ENCODE data around the gene KCNG1.

KCNG1 gene

DNA sequence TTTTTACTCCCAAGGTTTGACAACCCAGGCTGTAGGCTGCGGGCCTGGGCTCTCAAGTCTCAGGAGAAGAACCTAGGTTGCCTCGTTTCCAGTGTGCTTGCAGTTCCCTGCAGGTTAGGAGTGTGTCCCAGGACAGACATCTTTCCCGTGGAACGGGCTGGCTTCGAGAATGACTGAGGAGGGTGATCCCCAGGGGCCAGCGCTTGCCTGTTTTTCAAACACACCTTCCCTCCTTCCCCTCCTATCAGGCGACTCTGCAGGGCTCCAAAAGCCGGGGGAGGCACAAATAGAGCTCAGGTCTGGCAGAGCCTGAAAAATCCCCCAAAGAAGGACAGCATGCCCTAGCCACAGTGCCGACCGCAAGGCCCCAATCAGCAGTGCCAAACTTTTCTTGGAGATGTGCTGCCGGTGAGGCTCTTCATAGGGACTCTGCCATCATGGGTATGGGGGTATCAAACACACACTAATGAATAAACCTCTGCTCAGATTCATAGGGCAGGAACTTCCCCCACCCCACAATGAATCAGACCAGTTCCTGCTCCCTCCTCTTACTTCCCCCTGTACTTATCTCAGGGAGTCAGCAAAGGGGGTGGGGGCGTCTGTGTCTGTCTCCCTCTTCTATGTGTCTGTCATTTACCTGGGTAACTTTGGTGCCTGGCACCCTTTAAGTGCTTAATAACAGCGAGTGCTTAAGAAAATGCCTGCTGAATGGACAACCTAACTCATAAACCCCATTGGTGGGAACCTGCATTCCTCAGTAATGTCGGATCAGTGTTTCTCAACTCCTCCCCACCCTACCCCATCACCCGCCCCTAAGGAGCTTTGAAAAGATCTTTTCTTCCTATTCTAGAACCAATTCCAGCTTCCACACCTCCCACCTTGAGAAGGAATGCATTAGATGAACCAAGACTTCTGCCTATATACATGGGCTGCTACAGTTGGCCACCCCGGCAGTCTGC, 1.6 kb downstream of the KCNG1 start:
- TF ChIP-seq, protein P1, sequence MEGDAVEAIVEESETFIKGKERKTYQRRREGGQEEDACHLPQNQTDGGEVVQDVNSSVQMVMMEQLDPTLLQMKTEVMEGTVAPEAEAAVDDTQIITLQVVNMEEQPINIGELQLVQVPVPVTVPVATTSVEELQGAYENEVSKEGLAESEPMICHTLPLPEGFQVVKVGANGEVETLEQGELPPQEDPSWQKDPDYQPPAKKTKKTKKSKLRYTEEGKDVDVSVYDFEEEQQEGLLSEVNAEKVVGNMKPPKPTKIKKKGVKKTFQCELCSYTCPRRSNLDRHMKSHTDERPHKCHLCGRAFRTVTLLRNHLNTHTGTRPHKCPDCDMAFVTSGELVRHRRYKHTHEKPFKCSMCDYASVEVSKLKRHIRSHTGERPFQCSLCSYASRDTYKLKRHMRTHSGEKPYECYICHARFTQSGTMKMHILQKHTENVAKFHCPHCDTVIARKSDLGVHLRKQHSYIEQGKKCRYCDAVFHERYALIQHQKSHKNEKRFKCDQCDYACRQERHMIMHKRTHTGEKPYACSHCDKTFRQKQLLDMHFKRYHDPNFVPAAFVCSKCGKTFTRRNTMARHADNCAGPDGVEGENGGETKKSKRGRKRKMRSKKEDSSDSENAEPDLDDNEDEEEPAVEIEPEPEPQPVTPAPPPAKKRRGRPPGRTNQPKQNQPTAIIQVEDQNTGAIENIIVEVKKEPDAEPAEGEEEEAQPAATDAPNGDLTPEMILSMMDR (conservative IDR thresholded peaks at IDR 0.05; ENCODE audit: low read length): no peak
- no peak for TF ChIP-seq EZH2phosphoT487 (IDR thresholded peaks at IDR 0.05; ENCODE audit: borderline replicate concordance)
- Histone ChIP-seq H4K20me1 (ENCODE audit: insufficient read depth, low read length, poor library complexity, severe bottlenecking) (no peaks in the 10 kb centered on the region), H3K9me3 (ENCODE audit: insufficient read depth, low read depth, low read length) (no peaks in the 10 kb centered on the region), H3K9ac (ENCODE audit: low read depth, low read length, poor library complexity, severe bottlenecking) (no peak overlapping the region), H3K4me2 (ENCODE audit: low read depth, low read length, poor library complexity, severe bottlenecking) (no peak overlapping the region), H3K27me3 (ENCODE audit: insufficient read depth, low read length, poor library complexity, severe bottlenecking) (no peaks in the 10 kb centered on the region), H3F3A (ENCODE audit: low read depth) (no peaks in the 10 kb centered on the region), H3K4me1 (ENCODE audit: insufficient read depth, low read length, poor library complexity, severe bottlenecking) (no peaks in the 10 kb centered on the region), H3K36me3 (ENCODE audit: insufficient read depth, low read length) (no peaks in the 10 kb centered on the region), H3K4me3 (ENCODE audit: low read length, poor library complexity, severe bottlenecking) (no peak overlapping the region), H2AFZ (ENCODE audit: low read length) (no peak overlapping the region), H3K9me2 (replicated peaks; ENCODE audit: low read depth, low read length) (no peaks in the 10 kb centered on the region), H3K79me2 (ENCODE audit: insufficient read depth, low read length) (no peaks in the 10 kb centered on the region)

DNA sequence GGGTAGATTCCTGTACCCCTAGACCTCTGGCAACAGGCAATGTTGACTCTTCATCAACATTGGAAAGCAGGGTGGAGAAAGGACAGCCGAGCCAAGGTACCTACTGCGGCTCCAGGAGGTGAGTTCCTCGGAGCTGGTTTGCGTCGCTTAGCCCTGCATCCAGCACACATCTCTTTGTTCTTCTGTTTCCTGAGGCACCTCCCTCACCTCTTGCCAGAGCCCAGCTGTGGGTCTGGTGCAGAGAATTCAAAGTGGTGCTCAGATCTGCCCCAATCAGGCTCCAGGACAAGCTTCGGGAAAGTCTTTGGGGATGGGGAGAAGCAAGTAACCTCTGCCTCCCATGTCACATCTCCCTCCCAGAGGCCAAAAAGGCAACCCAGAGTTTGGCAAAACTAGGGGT, 2.2 kb downstream of the KCNG1 start:
- Histone ChIP-seq H3F3A (ENCODE audit: low read depth) (no peaks in the 10 kb centered on the region), H2AFZ (ENCODE audit: low read length) (no peak overlapping the region), H3K36me3 (ENCODE audit: insufficient read depth, low read length) (no peaks in the 10 kb centered on the region), H3K4me3 (ENCODE audit: low read length, poor library complexity, severe bottlenecking) (no peak overlapping the region), H3K4me2 (ENCODE audit: low read depth, low read length, poor library complexity, severe bottlenecking) (no peak overlapping the region), H3K9me2 (replicated peaks; ENCODE audit: low read depth, low read length) (no peaks in the 10 kb centered on the region), H3K9ac (ENCODE audit: low read depth, low read length, poor library complexity, severe bottlenecking) (no peak overlapping the region), H3K4me1 (ENCODE audit: insufficient read depth, low read length, poor library complexity, severe bottlenecking) (no peaks in the 10 kb centered on the region), H3K79me2 (ENCODE audit: insufficient read depth, low read length) (no peaks in the 10 kb centered on the region), H3K27me3 (ENCODE audit: insufficient read depth, low read length, poor library complexity, severe bottlenecking) (no peaks in the 10 kb centered on the region), H3K9me3 (ENCODE audit: insufficient read depth, low read depth, low read length) (no peaks in the 10 kb centered on the region), H4K20me1 (ENCODE audit: insufficient read depth, low read length, poor library complexity, severe bottlenecking) (no peaks in the 10 kb centered on the region)
- TF ChIP-seq EZH2phosphoT487 (IDR thresholded peaks at IDR 0.05; ENCODE audit: borderline replicate concordance): no peak
- TF ChIP-seq, protein P1 (conservative IDR thresholded peaks at IDR 0.05; ENCODE audit: low read length): no peak

DNA sequence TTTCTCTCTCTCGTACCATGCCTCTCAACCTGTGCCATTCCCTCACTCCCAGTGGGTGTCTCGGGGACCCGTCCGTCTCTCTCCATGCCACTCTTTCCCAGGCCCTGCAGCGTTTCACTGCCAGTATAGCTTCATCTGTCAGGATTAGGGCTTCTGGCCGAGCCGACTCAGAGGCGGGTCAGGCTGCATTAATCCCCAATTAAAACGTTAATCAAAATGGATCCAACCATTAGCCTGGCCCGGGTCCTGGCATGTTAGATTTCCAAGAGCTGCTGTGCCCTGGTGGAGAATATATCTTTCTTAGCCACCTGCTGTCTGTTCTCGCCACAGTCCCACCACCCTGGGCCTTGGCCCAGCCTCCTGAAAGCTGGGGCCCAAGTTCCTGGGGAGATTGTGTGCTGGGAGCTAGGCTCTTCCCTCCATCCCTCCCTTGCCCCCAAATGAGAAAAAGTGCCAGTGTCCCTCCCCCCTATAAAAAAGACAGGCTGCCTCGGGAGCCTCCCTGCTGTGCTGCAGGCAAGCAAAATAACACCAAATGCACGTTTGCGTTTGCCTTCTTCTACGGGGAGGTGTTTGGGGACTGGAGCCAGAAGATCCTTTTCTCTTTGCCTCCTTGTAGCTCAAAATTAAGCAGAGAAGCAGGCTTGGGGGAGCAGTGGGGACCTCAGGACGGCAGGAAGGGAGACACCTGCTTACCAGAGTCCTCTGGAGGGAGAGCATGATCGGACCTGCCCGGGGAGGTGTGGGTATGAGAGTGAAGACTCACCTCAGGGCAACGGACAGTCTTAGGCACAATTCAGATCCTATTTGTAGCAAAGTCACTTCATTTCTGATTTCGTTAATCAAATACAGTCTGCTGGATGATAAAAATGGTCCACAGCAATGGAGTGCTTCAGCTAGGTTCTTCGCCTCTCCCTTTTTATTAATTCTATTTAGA, 3.0 kb downstream of the KCNG1 start:
- Histone ChIP-seq H3K9me3 (ENCODE audit: insufficient read depth, low read depth, low read length) (no peaks in the 10 kb centered on the region), H3K4me2 (ENCODE audit: low read depth, low read length, poor library complexity, severe bottlenecking) (no peak overlapping the region), H3K27me3 (ENCODE audit: insufficient read depth, low read length, poor library complexity, severe bottlenecking) (no peaks in the 10 kb centered on the region), H3K79me2 (ENCODE audit: insufficient read depth, low read length) (no peaks in the 10 kb centered on the region), H2AFZ (ENCODE audit: low read length) (no peak overlapping the region), H3K36me3 (ENCODE audit: insufficient read depth, low read length) (no peaks in the 10 kb centered on the region), H3K4me1 (ENCODE audit: insufficient read depth, low read length, poor library complexity, severe bottlenecking) (no peaks in the 10 kb centered on the region), H3F3A (ENCODE audit: low read depth) (no peaks in the 10 kb centered on the region), H3K9ac (ENCODE audit: low read depth, low read length, poor library complexity, severe bottlenecking) (no peak overlapping the region), H3K4me3 (ENCODE audit: low read length, poor library complexity, severe bottlenecking) (no peak overlapping the region), H4K20me1 (ENCODE audit: insufficient read depth, low read length, poor library complexity, severe bottlenecking) (no peaks in the 10 kb centered on the region), H3K9me2 (replicated peaks; ENCODE audit: low read depth, low read length) (no peaks in the 10 kb centered on the region)
- no peak for TF ChIP-seq EZH2phosphoT487 (IDR thresholded peaks at IDR 0.05; ENCODE audit: borderline replicate concordance)
- TF ChIP-seq, protein P1 (conservative IDR thresholded peaks at IDR 0.05; ENCODE audit: low read length): no peak
